GM12865 (cell line): Measurements from ENCODE around the gene LDLRAD4.

ENCODE experiments used
- DNase-seq: peaks from one replicate; pipeline ENCODE4 v3.0.0; 2010; ENCODE audit warnings: low read depth
- H3K4me3 ChIP-seq: 2 replicates; pipeline ENCODE4 v1.5.1; 2011; ENCODE audit warnings: mild to moderate bottlenecking, low read depth, low read length, control low read depth
- CTCF ChIP-seq: IDR thresholded peaks from 2 replicates; pipeline ENCODE4 v1.5.1; 2011; ENCODE audit warnings: low read length, control low read depth, low read depth, inconsistent platforms; ENCODE audit not compliant: insufficient read depth; ENCODE audit errors: missing control alignments

The LDLRAD4 gene

GRCh38 chr18:13401404-13401803 is 182.8 kb downstream of the LDLRAD4 start:
- TF ChIP-seq CTCF: no peak
- no peak overlapping the region for H3K4me3 ChIP-seq
- no peak for DNase-seq

DNA sequence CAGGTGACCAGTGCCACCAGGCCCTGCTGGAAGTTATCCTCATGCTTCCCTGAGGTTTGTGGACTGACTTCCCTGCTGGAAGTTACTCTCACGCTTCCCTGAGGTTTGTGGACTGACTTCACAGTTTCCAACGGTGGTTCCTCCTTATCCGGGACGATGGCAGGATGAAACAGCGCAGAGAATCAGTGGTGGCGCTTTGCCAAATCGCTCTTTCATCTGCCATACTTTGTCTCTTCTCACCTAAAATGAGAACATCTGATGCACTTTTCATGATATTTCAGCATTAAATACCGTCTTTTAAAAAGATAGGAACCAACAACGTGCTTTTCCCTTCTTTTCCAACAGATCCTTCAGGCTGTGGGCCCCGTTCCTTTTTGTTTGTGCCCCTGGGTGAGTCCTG is 183.3 kb downstream of the LDLRAD4 start:
- no peak for DNase-seq
- no peak for TF ChIP-seq CTCF
- no peak overlapping the region for H3K4me3 ChIP-seq

DNA sequence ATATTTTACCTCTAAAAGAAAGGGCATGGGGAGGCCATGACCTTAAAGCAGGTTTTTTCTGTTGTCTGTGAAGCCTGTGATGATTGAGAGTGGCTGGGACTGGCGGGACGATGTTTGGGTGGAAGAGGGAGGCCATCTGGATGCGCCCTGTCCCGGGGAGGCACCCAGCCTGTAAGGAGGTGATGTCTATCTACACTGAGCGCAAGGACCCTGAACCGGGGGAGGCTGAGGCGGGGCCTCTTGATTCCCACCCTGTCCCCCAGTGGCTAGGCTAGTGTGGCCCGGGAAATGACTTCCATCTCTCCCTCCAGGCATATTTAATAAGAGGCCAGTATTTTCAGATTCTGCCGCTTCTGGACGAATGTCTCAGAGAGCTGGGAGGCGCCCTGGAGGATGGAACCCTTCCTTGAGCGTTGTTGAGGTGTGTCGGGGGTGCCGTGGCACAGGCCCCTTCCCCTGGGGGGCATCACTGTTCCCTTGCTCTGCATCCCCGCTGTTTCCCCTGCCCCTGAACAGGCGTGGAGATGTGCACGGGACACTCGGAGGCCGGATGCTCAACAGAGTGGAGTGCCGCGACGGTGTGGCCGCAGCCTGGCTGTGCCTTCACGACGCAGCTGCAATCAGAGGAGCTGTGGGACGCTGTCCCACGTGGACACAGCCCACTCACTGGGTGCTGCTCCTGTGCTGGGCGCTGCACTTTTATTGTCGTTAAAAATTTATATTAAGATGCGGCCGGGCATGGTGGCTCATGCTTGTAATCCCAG is 185.4 kb downstream of the LDLRAD4 start:
- no peak for DNase-seq
- no peak for TF ChIP-seq CTCF
- no peak overlapping the region for H3K4me3 ChIP-seq

DNA sequence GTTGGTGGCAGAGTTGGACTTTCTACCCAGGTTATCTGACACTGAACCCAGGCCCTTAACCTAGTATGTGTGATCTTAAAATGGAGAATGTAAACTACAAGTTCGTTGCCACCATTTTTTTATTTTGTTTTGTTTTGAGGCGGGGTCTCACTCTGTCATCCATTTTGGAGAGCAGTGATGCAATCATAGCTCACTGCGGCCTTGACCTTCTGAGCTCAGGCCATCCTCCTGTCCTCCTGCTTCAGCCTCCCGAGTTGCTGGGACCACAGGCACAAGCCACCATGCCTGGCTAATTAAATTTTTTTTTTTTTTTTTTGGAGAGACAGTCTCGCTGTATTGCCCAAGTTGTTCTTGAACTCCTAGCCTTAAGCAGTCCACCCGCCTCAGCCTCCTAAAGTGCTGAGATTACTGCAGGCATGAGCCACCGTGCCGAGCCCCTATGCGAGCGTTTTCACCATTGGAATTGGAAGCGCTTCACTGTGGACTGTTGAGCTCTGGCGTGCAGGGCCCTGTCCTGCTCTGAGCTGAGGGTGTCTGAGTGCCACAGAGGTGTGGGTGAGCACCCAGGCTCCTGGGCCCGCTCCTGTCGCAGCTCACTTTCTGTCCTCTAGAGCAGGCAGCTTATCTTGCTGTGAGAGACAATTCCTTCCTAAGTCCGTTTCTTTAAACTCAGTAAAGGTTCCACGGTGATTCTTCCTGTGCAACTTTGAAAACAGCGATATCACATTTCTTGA is 186.9 kb downstream of the LDLRAD4 start:
- TF ChIP-seq CTCF: no peak
- H3K4me3 ChIP-seq: no peak overlapping the region
- DNase-seq: no peak

GRCh38 chr18:13406049-13406615 is 187.6 kb downstream of the LDLRAD4 start:
- TF ChIP-seq CTCF: no peak
- no peak for DNase-seq
- H3K4me3 ChIP-seq: no peak overlapping the region

- no peak for TF ChIP-seq CTCF
- H3K4me3 ChIP-seq: no peak overlapping the region
- no peak for DNase-seq
Observed at GRCh38 chr18:13406736-13407135, 188.2 kb downstream of the LDLRAD4 start.
